Common myeloid progenitor, CD34-positive (primary cell): Measurements from ENCODE around the gene GPANK1.

Experiments
- CTCF ChIA-PET: fragments of 350-600 bp; sonication (Branson Sonifier 250); formaldehyde crosslinking; loops from one replicate; lab custom pipeline; 2021; ENCODE audit warnings: antibody characterized with exemption; lab: Charles Lee
- POLR2A ChIA-PET: fragments of 350-600 bp; sonication (Branson Sonifier 250); formaldehyde crosslinking; loops from one replicate; lab custom pipeline; 2021; ENCODE audit warnings: antibody characterized with exemption; lab: Charles Lee
- DNase-seq, 3 donors: peaks; one replicate each; pipeline versions ENCODE4 v3.0.0 to v3.0.0-alpha.2; 2013
- H3K27ac ChIP-seq, 2 experiments: 1 replicate in 1 of 2; 2 replicates in 1 of 2; pipeline ENCODE4 v1.7.0; 2013; ENCODE audit warnings: inconsistent platforms in 2 of 2, low read length in 2 of 2, mild to moderate bottlenecking in 2 of 2, low read depth in 1 of 2, moderate library complexity in 1 of 2; ENCODE audit not compliant: severe bottlenecking in 2 of 2, insufficient read depth in 1 of 2, poor library complexity in 1 of 2
- H3K27me3 ChIP-seq, 5 experiments: replicated peaks in 2 of 5; 1 replicate in 3 of 5; 2 replicates in 2 of 5; pipeline versions ENCODE4 v1.6.1 to v1.7.0; 2013; ENCODE audit warnings: low read length in 4 of 5, mild to moderate bottlenecking in 2 of 5, moderate library complexity in 2 of 5, inconsistent platforms in 1 of 5; ENCODE audit not compliant: insufficient read depth in 5 of 5, control insufficient read depth in 4 of 5
- H3K36me3 ChIP-seq, 4 experiments: 1 replicate in 2 of 4; 2 replicates in 2 of 4; pipeline versions ENCODE4 v1.6.1 to v1.7.0; 2013; ENCODE audit warnings: low read length in 3 of 4, control low read depth in 1 of 4, mild to moderate bottlenecking in 1 of 4; ENCODE audit not compliant: control insufficient read depth in 4 of 4, insufficient read depth in 4 of 4
- H3K4me1 ChIP-seq, 4 experiments: 1 replicate in 3 of 4; 2 replicates in 1 of 4; pipeline versions ENCODE4 v1.6.1 to v1.7.1; 2013; ENCODE audit warnings: low read length in 3 of 4, mild to moderate bottlenecking in 3 of 4, control low read depth in 1 of 4, inconsistent platforms in 1 of 4, moderate library complexity in 1 of 4; ENCODE audit not compliant: control insufficient read depth in 4 of 4, insufficient read depth in 4 of 4; ENCODE audit errors: control extremely low read depth in 1 of 4
- H3K4me3 ChIP-seq, 7 experiments: 1 replicate in 4 of 7; 2 replicates in 3 of 7; pipeline versions ENCODE4 v1.5.1 to v1.7.0; 2013; ENCODE audit warnings: mild to moderate bottlenecking in 7 of 7, low read length in 6 of 7, moderate library complexity in 6 of 7, inconsistent platforms in 2 of 7, low read depth in 2 of 7, control low read depth in 1 of 7; ENCODE audit not compliant: insufficient read depth in 4 of 7, control insufficient read depth in 1 of 7; ENCODE audit errors: extremely low read depth in 1 of 7
- H3K9me3 ChIP-seq, 5 experiments: 1 replicate in 4 of 5; 2 replicates in 1 of 5; pipeline versions ENCODE4 v1.6.1 to v1.7.1; 2013; ENCODE audit warnings: low read length in 4 of 5, mild to moderate bottlenecking in 2 of 5, inconsistent platforms in 1 of 5, low read depth in 1 of 5, moderate library complexity in 1 of 5; ENCODE audit not compliant: control insufficient read depth in 4 of 5, insufficient read depth in 2 of 5; ENCODE audit errors: control extremely low read depth in 1 of 5
- WGBS: methylation state at CpG from one replicate; pipeline ENCODE4 v1.1.5; 2013; ENCODE audit not compliant: insufficient coverage; 5-methylcytosine and 5-hydroxymethylcytosine counted together

Gene GPANK1

DNA sequence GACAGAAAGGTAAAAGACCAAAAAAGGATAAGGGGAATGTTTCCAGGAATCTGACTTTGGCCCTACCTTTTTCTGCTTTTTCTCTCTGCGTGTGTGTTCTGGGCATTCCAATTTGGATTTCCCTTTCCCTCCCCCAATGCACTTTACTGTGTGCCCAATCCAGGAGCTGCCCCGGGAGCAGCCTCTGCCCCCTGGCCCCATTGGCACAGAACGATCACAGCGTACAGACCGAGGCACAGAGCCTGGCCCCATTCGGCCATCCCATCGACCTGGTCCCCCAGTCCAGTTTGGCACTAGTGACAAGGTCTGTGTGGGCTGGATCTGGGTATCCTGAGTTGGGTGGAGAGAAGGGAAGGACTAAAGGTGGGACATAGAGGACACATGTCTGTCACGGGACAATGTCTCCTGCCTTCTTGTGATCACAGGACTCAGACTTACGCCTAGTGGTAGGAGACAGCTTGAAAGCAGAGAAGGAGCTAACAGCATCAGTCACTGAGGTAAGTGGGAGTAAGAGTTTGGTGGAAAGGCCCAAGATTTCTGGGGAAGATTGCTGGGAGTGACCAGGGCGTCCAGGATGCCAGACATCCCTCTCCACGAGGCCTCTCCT, 29.7 kb downstream of the GPANK1 start:
- POLR2A ChIA-PET = no interaction called here
- CTCF ChIA-PET = interaction anchor here (1.1 to 2.5 kb wide), 5 partner anchors 8 to 16 kb away, joined by 3 to 15 read pairs (median 5); no protein-coding TSS in a partner anchor
- peaks cover 0 to 9% (median 3%) of the 10 kb centered on the region in 4 experiments for H3K4me1 ChIP-seq
- 100% methylated on average over 10 of the region's 11 CpGs for WGBS
- no peak for DNase-seq
- H3K27me3 ChIP-seq = no peaks in the 10 kb centered on the region
- H3K36me3 ChIP-seq = peaks cover 20 to 94% (median 85%) of the 10 kb centered on the region in 4 experiments
- no peak overlapping the region for H3K4me3 ChIP-seq
- H3K27ac ChIP-seq = no peak overlapping the region
- H3K9me3 ChIP-seq = no peaks in the 10 kb centered on the region

DNA sequence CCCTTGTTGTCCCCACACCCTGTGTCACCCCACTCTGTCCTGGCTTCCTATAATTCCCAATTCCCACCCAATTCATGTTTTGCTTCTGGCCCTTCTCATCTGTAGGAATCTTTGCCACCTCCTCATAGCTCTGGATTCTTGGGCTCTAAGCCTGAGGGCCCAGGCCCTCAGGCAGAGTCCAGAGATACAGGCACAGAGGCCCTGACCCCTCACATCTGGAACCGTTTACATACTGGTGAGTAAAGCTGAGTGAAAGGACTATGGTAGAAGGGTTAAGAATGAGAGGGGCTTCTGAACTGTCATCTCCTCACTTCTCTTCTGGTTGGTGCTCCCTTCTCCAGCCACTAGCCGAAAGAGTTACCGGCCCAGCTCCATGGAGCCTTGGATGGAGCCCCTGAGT, 30.7 kb downstream of the GPANK1 start:
- DNase-seq = no peak
- no CpG with 5 or more reads among the region's 3 CpGs for WGBS
- Histone ChIP-seq H3K27me3 (no peaks in the 10 kb centered on the region), H3K9me3 (no peaks in the 10 kb centered on the region), H3K4me3 (no peak overlapping the region), H3K36me3 (peaks cover 18 to 94% (median 82%) of the 10 kb centered on the region in 4 experiments), H3K4me1 (no peaks in the 10 kb centered on the region), H3K27ac (no peak overlapping the region)
- CTCF ChIA-PET = interaction anchor here (1.1 to 2.0 kb wide), 5 partner anchors 8 to 17 kb away, joined by 5 to 11 read pairs (median 6); no protein-coding TSS in a partner anchor
- POLR2A ChIA-PET = interaction anchor here (0.6 to 2.1 kb wide), 2 partner anchors 13 to 532 kb away, joined by 3 to 8 read pairs; partner anchors contain the start of gene PRRC2A

DNA sequence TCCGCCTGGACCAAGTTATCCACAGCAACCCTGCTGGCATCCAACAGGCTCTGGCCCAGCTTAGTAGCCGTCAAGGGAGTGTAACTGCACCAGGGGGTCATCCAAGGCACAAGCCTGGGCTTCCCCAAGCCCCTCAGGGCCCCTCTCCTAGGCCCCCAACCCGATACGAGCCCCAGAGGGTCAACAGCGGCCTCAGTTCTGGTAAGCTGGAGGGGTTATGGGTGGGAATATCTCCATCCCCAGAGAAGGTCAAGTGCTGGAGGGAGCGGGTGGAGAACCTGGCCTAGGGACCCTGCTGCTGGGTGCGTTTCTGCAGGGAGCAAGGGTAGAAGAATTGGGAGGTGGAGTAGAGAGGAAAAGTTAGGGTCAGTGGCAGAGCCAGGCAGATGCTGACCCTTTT, 31.4 kb downstream of the GPANK1 start:
- DNase-seq = no peak
- 100% methylated on average over 4 of the region's 7 CpGs for WGBS
- Histone ChIP-seq H3K27me3 (no peaks in the 10 kb centered on the region), H3K4me1 (no peaks in the 10 kb centered on the region), H3K36me3 (peaks cover 25 to 97% (median 85%) of the 10 kb centered on the region in 4 experiments), H3K27ac (no peak overlapping the region), H3K9me3 (no peaks in the 10 kb centered on the region), H3K4me3 (no peak overlapping the region)
- CTCF ChIA-PET = interaction anchor here (0.8 to 2.0 kb wide), 3 partner anchors 11 to 38 kb away, joined by 3 to 7 read pairs (median 6); no protein-coding TSS in a partner anchor
- POLR2A ChIA-PET = interaction anchor here (0.7 to 2.1 kb wide), 2 partner anchors 11 to 13 kb away, joined by 5 to 8 read pairs; partner anchors contain the start of gene PRRC2A

DNA sequence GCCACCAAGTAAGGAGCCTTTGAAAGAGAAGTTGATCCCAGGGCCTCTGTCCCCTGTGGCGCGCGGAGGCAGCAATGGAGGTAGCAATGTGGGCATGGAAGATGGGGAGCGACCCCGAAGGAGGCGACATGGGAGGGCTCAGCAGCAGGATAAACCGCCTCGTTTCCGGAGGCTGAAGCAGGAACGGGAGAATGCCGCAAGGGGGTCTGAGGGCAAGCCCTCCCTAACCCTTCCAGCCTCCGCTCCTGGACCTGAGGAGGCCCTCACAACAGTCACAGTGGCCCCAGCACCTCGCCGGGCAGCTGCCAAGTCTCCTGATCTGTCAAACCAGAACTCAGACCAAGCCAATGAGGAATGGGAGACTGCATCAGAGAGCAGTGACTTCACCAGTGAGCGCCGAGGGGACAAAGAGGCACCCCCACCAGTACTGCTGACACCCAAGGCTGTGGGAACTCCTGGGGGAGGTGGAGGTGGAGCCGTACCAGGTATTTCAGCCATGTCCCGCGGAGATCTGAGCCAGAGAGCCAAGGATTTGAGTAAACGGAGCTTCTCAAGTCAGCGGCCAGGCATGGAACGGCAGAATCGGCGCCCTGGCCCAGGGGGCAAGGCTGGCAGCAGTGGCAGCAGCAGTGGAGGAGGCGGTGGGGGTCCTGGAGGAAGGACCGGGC, 32.4 kb downstream of the GPANK1 start:
- H3K36me3 ChIP-seq = peaks cover 31 to 99% (median 86%) of the 10 kb centered on the region in 4 experiments
- no peaks in the 10 kb centered on the region for H3K27me3 ChIP-seq
- 98% methylated on average over 24 of the region's 26 CpGs for WGBS
- no peak for DNase-seq
- H3K27ac ChIP-seq = peak overlapping the region in 1 of 2 experiments; percentile 34
- no peaks in the 10 kb centered on the region for H3K9me3 ChIP-seq
- ChIA-PET CTCF (interaction anchor here (1.6 to 2.0 kb wide), 2 partner anchors 10 to 19 kb away, joined by 6 to 7 read pairs; no protein-coding TSS in a partner anchor), POLR2A (interaction anchor here (0.7 to 2.1 kb wide), 2 partner anchors 10 to 12 kb away, joined by 5 to 8 read pairs; partner anchors contain the start of gene PRRC2A)
- no peak overlapping the region for H3K4me3 ChIP-seq
- no peaks in the 10 kb centered on the region for H3K4me1 ChIP-seq

DNA sequence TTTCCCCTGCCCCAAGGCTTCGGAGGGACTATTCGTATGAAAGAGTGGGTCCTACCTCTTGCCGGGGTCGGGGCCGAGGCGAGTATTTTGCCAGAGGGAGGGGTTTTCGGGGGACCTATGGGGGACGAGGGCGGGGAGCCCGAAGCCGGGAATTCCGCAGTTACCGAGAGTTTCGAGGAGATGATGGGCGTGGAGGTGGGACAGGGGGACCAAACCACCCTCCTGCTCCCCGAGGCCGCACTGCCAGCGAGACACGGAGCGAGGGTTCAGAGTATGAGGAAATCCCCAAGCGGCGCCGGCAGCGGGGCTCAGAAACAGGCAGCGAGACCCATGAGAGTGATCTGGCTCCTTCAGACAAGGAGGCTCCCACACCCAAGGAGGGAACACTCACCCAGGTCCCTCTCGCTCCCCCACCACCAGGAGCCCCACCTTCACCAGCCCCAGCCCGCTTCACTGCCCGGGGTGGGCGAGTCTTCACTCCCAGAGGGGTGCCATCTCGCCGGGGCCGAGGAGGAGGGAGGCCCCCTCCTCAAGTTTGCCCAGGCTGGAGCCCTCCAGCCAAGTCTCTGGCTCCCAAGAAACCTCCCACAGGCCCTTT, 33.0 kb downstream of the GPANK1 start:
- CTCF ChIA-PET = no interaction called here
- H3K27ac ChIP-seq = no peak overlapping the region
- H3K4me1 ChIP-seq = no peaks in the 10 kb centered on the region
- H3K27me3 ChIP-seq = no peaks in the 10 kb centered on the region
- peaks cover 33 to 100% (median 87%) of the 10 kb centered on the region in 4 experiments for H3K36me3 ChIP-seq
- no peak overlapping the region for H3K4me3 ChIP-seq
- no peak for DNase-seq
- POLR2A ChIA-PET = no interaction called here
- H3K9me3 ChIP-seq = no peaks in the 10 kb centered on the region
- 93% methylated on average over 32 of the region's 32 CpGs for WGBS

DNA sequence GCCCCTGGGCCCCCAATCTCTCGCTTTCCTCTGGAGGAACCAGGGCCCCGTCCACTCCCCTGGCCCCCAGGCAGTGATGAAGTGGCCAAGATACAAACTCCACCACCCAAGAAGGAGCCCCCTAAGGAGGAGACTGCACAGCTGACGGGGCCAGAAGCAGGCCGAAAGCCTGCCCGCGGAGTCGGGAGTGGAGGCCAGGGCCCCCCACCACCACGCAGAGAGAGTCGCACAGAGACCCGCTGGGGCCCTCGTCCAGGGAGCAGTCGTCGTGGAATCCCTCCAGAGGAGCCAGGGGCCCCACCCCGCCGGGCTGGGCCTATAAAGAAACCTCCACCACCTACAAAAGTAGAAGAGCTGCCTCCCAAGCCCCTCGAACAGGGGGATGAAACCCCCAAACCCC, 33.6 kb downstream of the GPANK1 start:
- 100% methylated on average over 9 of the region's 16 CpGs for WGBS
- ChIA-PET CTCF (no interaction called here), POLR2A (no interaction called here)
- no peak overlapping the region for H3K27ac ChIP-seq
- peaks cover 32 to 100% (median 87%) of the 10 kb centered on the region in 4 experiments for H3K36me3 ChIP-seq
- no peaks in the 10 kb centered on the region for H3K4me1 ChIP-seq
- DNase-seq = no peak
- no peak overlapping the region for H3K4me3 ChIP-seq
- H3K27me3 ChIP-seq = no peaks in the 10 kb centered on the region
- no peaks in the 10 kb centered on the region for H3K9me3 ChIP-seq
